CD4-positive, alpha-beta T cell treated with Interleukin-15 for 1 hour (primary cell): ENCODE measurements around the gene SRXN1.
"Not testable (repeated sequence)": the region's sequence is repeated elsewhere in the genome, so short reads cannot be mapped to it uniquely, and the experiment has no call there.

Source experiments
- DNase-seq: peaks from one replicate; pipeline ENCODE4 v3.0.0-alpha.2; 2020

SRXN1 gene

DNA sequence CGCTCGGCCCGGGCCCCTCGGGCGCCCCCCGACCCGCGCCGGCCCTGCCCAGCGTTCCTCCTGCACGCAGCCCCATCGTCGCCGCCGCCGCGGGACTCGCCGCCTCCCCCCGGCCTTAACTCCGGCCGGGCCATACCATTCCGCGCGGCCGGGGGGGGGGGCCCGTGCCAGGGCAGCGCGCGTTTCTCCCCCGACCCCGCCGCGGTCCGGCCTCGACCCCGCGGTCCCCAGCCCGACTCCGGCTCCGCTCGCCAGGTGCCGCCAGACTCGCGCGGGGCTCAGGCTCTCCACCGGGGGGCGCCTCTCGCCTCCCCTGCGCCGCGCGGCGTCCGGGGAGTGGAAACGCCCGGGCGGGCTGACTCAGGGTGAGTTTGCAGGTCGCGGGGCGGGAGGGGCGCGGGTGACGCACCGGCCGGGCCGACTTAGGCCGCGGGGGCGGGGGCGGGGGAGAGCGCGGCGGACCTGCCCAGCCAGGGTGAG lies at the start of gene SRXN1:
TSS of gene SRXN1 (minus strand) at position 91 of the 480 bp plus-strand sequence. CDS start at position 76, 15 bp downstream.
- peak; percentile 83 for DNase-seq

DNA sequence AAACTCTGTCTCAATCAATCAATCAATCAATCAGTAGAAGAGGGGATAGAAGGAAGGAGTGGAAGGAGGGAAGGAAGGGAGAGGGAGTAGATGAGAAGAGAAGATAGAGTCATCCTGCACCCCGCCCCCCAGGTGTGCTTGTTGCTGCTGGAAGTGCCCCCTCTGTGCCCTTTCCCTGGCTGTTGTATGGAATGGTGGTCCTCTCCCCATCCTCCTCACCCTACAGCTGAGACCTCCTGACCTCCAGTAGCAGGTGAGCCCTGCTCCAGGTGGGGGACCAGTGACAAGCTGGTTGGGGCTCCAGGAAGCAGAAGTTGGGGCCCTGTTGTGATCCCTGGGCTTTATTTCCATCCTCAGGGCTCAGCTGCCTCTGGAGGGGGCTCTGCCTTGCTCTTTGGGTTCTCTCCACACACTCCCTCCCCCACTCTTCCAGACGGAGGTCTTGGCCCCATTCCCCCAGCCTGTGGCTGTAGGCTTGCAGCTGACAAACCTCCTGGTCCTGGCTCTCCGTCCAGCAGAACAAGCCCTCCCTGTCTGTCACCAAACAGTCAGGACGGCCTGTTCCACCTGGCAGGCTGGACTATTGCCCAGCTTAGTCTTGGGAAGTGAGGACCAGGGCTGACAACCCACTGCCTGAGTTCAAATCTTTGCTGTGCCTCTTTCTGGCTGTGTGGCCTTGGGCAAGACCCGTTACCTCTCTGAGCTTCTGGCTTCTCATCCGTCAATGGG lies 48.6 kb upstream of the SRXN1 start:
- DNase-seq, result no peak

GRCh38 chr20:699811-700338 lies 46.9 kb upstream of the SRXN1 start:
- no peak for DNase-seq

DNA sequence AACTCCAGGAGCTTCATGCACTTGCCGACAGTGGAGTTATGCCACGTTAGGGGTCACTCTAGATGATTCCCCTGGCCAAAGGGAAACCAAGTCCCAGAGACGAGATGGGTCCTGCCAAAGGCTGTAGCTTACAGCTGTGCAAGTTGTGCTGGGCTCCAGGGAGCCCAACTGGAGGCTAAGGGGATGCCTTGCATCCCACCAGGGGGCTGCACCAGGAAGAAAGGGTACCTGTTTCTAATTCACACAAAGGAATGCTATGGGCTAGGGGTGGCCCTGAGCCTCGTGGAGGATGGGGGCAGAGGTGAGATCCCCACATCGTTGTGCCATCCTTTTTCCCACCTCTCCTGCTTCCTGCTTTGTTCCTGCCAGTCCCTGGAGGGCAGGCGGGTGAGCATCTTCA lies 46.3 kb upstream of the SRXN1 start:
- no peak for DNase-seq

DNA sequence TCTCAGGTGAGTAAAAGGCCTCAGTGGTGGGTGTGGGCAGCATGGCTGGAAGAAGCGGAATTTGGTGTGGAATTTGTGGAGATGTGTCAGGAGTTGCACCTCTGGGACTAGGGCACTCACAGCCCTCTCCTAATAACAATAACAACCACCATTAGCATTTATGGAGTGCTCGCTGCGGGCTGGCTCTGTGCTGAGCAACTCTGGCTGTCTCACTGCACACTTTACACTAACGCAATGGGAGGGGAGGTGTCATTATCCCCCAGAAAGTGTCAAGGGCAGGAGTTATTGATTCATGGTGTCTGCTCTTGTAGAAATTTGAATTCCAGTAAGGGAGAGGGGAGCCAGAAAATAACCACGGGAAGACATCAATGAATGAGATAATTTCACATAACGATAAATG lies 45.3 kb upstream of the SRXN1 start:
- no peak for DNase-seq

DNA sequence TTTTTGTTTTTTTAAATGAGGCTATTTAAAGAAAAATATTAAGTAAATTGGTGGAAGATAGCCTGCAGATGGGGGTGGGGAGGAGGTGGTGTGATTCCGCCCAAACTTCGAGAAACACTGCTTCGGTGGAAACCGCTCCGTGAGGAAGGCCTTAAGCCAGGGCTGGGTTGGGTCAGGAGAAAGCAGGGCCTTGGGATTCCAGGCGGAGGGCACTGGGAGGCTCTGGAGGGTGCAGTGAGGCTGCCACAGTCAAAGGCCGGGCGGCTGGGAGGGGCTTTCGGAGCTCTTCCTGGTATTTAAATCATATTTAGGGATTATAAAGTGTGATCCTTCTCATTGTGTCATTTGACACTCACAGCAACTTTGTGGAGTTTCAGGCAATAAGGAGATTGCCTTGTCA lies 44.8 kb upstream of the SRXN1 start:
- DNase-seq, result no peak

- DNase-seq, result no peak
Observed at GRCh38 chr20:695165-695866, 42.3 kb upstream of the SRXN1 start.

DNA sequence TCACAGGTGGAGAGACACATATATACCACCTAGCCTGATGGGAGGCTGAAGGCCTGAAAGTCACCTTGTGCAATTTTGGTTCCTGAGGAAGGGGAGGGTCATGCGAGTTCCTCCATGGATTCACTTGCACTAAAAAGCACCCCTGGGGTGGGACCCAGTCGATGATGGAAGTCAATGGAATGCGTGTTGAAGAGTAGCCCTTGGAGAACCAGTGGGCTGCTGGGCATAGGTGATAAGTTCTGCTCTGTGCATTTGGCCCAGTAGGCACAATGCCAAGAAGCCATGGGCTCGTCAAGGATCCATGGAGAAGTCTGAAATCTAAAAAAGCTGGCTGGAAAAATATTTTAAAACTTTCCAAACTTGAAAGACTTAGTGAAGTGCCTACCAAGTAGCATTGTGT lies 41.5 kb upstream of the SRXN1 start:
- no peak for DNase-seq

- DNase-seq, result not testable (repeated sequence)
Observed at GRCh38 chr20:693786-694185, 40.8 kb upstream of the SRXN1 start.

DNA sequence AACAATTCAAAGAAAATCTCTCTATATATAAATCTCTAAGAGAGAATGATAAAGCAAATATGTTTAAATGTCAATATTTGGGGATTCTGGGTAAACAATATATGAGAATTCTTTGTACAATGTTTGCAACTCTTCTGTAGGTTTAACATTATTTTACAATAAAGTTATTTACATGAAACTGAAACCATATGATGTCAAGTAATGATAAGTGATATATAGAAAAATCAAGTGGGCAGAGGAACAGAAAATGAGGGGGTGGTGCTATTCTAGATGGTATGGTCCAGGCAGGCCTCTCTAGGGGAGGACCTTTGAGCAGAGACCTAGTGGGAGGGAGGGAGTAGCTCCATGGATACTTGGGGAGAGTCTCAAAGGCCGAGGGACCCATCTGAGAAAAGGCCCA lies 39.0 kb upstream of the SRXN1 start:
- DNase-seq, result no peak

GRCh38 chr20:689947-690346 lies 36.9 kb upstream of the SRXN1 start:
- no peak for DNase-seq

DNA sequence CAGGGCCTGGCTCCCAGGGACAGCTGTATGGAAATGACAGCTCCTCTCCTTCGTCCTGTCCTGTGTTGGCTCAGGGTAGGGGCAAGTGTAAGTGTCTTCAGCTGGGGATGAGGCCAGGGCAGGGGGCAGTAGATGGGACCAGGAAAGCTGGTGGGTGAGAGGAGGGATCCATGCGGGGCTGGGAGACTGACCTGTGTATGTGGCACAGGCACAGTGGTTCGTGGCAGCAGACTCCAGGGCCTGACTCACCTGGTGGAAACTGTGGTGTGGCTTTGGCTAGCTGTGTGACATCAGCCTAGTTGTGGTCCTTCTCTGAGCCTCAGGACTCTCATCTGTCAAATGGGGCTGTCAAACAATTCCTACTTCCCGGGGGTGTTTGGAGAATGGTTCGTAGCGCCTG lies 36.3 kb upstream of the SRXN1 start:
- no peak for DNase-seq

GRCh38 chr20:688809-689212 lies 35.8 kb upstream of the SRXN1 start:
- no peak for DNase-seq

- DNase-seq, result no peak
Observed at GRCh38 chr20:687468-688203, 34.6 kb upstream of the SRXN1 start.

- no peak for DNase-seq
Observed at GRCh38 chr20:684676-685319, 31.8 kb upstream of the SRXN1 start.

DNA sequence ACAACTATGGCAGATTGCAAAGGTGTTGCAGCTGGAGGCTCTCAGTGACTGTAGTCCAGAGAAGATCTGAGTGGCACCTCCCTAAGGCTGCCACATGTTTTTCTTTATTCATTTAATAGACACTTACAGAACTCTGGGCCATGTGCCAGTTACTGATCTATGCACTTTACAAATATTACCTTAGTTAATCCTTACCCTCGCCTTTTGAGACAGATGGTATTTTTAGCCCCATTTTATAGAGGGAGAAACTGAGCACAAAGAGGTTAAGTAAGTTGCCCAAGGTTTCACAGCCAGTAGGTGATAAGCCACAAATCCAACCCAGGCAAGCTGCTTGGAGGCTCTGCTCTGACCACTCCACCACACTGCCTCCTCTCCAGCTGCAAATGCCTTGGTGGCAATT lies 29.1 kb upstream of the SRXN1 start:
- no peak for DNase-seq

- DNase-seq, result no peak
Observed at GRCh38 chr20:680638-681187, 27.7 kb upstream of the SRXN1 start.

GRCh38 chr20:677957-678356 lies 25.0 kb upstream of the SRXN1 start:
- DNase-seq, result no peak

DNA sequence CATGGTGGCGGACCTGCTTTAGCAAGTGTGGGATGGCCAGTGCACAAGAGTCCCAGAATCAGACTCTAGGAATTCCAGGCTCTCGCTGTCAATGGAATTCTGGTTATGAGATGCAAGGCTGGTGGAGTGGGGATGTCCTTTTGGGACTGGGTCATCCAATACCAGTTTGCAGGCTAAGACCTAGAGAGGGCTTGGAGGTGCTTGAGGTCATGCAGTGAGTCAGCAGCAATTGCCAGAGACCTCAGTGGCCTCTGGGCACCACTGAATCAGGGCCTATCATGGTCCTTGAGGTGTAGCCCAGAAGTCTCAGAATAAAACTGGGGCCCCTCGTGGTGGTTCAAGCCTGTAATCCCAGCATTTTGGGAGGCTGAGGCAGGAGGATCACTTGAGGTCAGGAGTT lies 24.0 kb upstream of the SRXN1 start:
- no peak for DNase-seq

- peak; percentile 21 for DNase-seq
Observed at GRCh38 chr20:676315-676937, 23.4 kb upstream of the SRXN1 start.

DNA sequence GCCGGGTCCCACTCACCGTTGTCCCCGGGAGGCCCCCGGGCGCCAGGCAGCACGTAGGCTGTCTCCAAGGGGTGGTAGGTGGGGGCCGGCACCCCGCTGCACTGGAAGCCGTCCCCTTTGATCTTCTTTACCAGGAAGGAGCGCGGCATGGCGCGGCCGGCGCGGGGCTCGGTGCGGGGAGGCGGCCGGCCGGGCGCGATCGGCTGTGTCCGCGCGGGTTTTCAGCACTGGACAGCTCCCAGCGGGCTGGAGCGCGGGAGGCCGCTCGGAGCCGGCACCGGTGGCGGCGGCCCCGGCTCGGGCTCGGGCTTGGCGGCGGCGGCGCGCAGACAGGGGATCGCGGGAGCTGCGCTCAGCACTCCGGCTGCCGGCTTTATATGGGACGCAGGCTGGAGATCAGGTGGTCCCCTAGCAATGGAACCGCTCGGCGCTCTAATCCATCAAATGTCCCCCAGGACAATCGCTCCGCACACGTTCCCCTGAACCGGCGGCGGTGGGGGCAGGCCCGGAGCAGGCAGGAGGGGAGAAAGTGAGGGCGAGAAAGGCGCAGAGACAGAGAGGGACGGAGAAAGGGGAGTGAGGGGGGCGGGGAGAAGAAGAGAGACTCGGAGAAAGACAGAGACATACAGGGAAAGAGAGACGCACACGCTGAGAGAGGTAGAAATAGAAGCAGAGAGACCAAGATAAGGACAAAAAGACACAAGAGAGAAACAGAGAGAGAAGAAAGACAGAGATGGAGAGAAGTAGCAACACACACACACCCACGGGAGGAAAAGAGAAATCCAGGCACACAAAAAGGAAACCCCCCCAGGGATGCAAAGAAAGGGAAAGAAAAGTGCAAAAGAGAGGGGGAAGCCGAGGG lies 22.7 kb upstream of the SRXN1 start, which contains the start of gene SCRT2:
TSS of gene SCRT2 (minus strand) at position 350 of the 862 bp plus-strand sequence. CDS start at position 149, 201 bp downstream.
- peak; percentile 56 for DNase-seq
